ENCODE results near the gene EAF1. TPM values are rescaled to one million over a fixed set of nuclear protein-coding genes. Genes with fewer than 3 reads are reported as not detected.

EAF1 gene
- total and polyA plus RNA-seq, 4 experiments from 2014 or later = 8.9 to 19.7 (median 16.3) TPM

GRCh38 chr3:15450438-15451215, 23.2 kb downstream of the EAF1 start:
- H3K4me3 Mint-ChIP-seq = no peak overlapping the region
- Histone ChIP-seq H3K36me3 (ENCODE audit: insufficient read depth, low read length) (no peaks in the 10 kb centered on the region), H3K27ac (ENCODE audit: low read depth, low read length) (no peak overlapping the region), H3K9me3 (ENCODE audit: control insufficient read depth in 1 of 2, low read length in 2 of 2) (no peaks in the 10 kb centered on the region), H3K27me3 (ENCODE audit: insufficient read depth, low read length) (no peaks in the 10 kb centered on the region), H3K4me3 (ENCODE audit: low read length in 2 of 2) (no peak overlapping the region), H3K4me1 (ENCODE audit: insufficient read depth, low read length) (no peaks in the 10 kb centered on the region)
- peaks cover 7 to 20% of the 10 kb centered on the region in 2 donors for H3K36me3 Mint-ChIP-seq
- POLR2A ChIA-PET (ENCODE audit: partially characterized antibody) = no interaction called here
- intact Hi-C loops (cut with micrococcal nuclease) = no loop called here
- H3K4me1 Mint-ChIP-seq = no peaks in the 10 kb centered on the region
- peak overlapping the region in 2 of 7 donors; percentile 24 to 70 for H3K27ac Mint-ChIP-seq
- CTCF ChIA-PET (ENCODE audit: partially characterized antibody) = interaction anchor here (1.5 kb wide), 1 partner anchor 106 kb away, joined by 3 read pairs; no protein-coding TSS in a partner anchor
- no peak for DNase-seq
- H3K27me3 Mint-ChIP-seq = no peaks in the 10 kb centered on the region
- no peaks in the 10 kb centered on the region for H3K9me3 Mint-ChIP-seq

- Histone ChIP-seq H3K4me1 (ENCODE audit: insufficient read depth, low read length) (no peaks in the 10 kb centered on the region), H3K4me3 (ENCODE audit: low read length in 2 of 2) (no peak overlapping the region), H3K27me3 (ENCODE audit: insufficient read depth, low read length) (no peaks in the 10 kb centered on the region), H3K9me3 (ENCODE audit: control insufficient read depth in 1 of 2, low read length in 2 of 2) (no peaks in the 10 kb centered on the region), H3K27ac (ENCODE audit: low read depth, low read length) (no peak overlapping the region), H3K36me3 (ENCODE audit: insufficient read depth, low read length) (no peaks in the 10 kb centered on the region)
- no peaks in the 10 kb centered on the region for H3K27me3 Mint-ChIP-seq
- peaks cover 7 to 19% of the 10 kb centered on the region in 2 donors for H3K36me3 Mint-ChIP-seq
- H3K27ac Mint-ChIP-seq = peak overlapping the region in 2 of 7 donors; percentile 70 to 77
- H3K4me3 Mint-ChIP-seq = no peak overlapping the region
- CTCF ChIA-PET (ENCODE audit: partially characterized antibody) = no interaction called here
- H3K4me1 Mint-ChIP-seq = no peaks in the 10 kb centered on the region
- POLR2A ChIA-PET (ENCODE audit: partially characterized antibody) = no interaction called here
- DNase-seq = no peak
- intact Hi-C loops (cut with micrococcal nuclease) = no loop called here
- H3K9me3 Mint-ChIP-seq = no peaks in the 10 kb centered on the region
Observed at GRCh38 chr3:15451216-15452113, 24.1 kb downstream of the EAF1 start.

DNA sequence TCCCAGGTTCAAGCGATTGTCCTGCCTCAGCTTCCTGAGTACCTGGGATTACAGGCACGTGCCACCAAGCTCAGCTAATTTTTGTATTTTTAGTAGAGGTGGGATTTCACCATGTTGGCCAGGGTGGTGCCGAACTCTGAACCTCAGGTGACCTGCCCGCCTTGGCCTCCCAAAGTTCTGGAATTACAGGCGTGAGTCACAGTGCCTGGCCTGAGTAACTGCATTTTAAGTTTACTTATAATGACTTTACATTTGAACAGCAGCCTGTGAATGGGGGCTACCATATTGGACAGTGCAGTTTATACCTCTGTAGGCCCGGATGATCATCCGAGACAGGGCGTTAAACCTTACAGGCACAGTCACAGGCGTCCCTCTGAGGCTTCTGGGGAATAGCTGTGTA, 24.8 kb downstream of the EAF1 start:
- ChIA-PET CTCF (ENCODE audit: partially characterized antibody) (no interaction called here), POLR2A (ENCODE audit: partially characterized antibody) (no interaction called here)
- H3K27me3 Mint-ChIP-seq = no peaks in the 10 kb centered on the region
- DNase-seq = no peak
- Histone ChIP-seq H3K9me3 (ENCODE audit: control insufficient read depth in 1 of 2, low read length in 2 of 2) (no peaks in the 10 kb centered on the region), H3K4me3 (ENCODE audit: low read length in 2 of 2) (no peak overlapping the region), H3K27ac (ENCODE audit: low read depth, low read length) (no peak overlapping the region), H3K36me3 (ENCODE audit: insufficient read depth, low read length) (no peaks in the 10 kb centered on the region), H3K4me1 (ENCODE audit: insufficient read depth, low read length) (no peaks in the 10 kb centered on the region), H3K27me3 (ENCODE audit: insufficient read depth, low read length) (no peaks in the 10 kb centered on the region)
- no peak overlapping the region for H3K4me3 Mint-ChIP-seq
- H3K9me3 Mint-ChIP-seq = no peaks in the 10 kb centered on the region
- H3K36me3 Mint-ChIP-seq = peaks cover 8 to 16% of the 10 kb centered on the region in 2 donors
- H3K4me1 Mint-ChIP-seq = no peaks in the 10 kb centered on the region
- intact Hi-C loops (cut with micrococcal nuclease) = no loop called here
- no peak overlapping the region for H3K27ac Mint-ChIP-seq

DNA sequence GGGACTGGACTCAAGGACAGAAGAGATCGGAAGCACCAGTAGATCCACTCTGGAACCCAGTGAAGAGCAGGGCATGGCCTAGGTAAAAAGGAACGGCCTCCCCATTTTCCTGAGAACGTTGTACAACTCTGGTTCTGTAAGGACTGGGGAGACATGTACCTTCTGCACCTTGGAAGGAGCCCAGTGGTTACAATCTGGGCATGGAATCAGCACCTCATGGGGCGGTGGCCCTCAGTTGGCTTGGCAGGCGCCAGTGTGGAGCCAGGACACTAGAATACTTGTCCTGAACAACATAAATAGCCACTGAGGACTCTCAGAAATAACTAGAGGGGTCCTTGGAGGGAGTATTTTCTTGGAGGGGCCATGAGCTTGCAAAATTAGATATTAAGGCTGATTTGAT, 25.6 kb downstream of the EAF1 start:
- H3K36me3 ChIP-seq (ENCODE audit: insufficient read depth, low read length) = no peaks in the 10 kb centered on the region
- intact Hi-C loops (cut with micrococcal nuclease) = no loop called here

DNA sequence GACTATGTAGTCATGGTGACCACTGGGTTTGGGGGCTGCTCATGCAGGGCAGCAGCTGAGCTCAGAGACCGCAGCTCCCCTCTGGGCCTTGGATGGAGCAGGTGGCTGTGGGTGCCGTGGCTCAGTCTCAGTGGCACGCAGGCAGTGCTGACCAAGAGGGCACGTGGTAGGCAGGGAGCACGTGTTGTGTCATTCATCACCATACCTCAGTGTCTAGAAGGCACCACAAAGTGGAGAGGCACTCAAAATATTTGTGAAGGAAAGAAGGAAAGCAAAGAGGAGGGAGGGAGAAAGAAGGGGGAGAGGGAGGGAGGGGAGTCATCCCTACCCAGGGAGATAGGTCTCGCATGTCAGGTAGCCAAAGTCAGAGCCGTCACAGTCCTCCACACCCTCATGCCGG, 26.1 kb downstream of the EAF1 start:
- H3K4me1 ChIP-seq (ENCODE audit: insufficient read depth, low read length) = no peaks in the 10 kb centered on the region
- no peak overlapping the region for H3K4me3 Mint-ChIP-seq
- H3K9me3 ChIP-seq (ENCODE audit: control insufficient read depth in 1 of 2, low read length in 2 of 2) = no peaks in the 10 kb centered on the region
- peaks cover 15 to 16% of the 10 kb centered on the region in 2 donors for H3K36me3 Mint-ChIP-seq
- no peaks in the 10 kb centered on the region for H3K27me3 ChIP-seq (ENCODE audit: insufficient read depth, low read length)
- H3K27me3 Mint-ChIP-seq = no peaks in the 10 kb centered on the region
- ChIA-PET CTCF (ENCODE audit: partially characterized antibody) (no interaction called here), POLR2A (ENCODE audit: partially characterized antibody) (no interaction called here)
- H3K4me1 Mint-ChIP-seq = no peaks in the 10 kb centered on the region
- intact Hi-C loops (cut with micrococcal nuclease) = no loop called here
- H3K4me3 ChIP-seq (ENCODE audit: low read length in 2 of 2) = no peak overlapping the region
- no peak overlapping the region for H3K27ac ChIP-seq (ENCODE audit: low read depth, low read length)
- no peaks in the 10 kb centered on the region for H3K36me3 ChIP-seq (ENCODE audit: insufficient read depth, low read length)
- no peak for DNase-seq
- H3K27ac Mint-ChIP-seq = peak overlapping the region in 2 of 7 donors; percentile 47 to 52
- no peaks in the 10 kb centered on the region for H3K9me3 Mint-ChIP-seq

More for the DNA sequence above, 25.6 kb downstream of the EAF1 start:
- Histone ChIP-seq H3K27ac (ENCODE audit: low read depth, low read length) (no peak overlapping the region), H3K27me3 (ENCODE audit: insufficient read depth, low read length) (no peaks in the 10 kb centered on the region), H3K4me1 (ENCODE audit: insufficient read depth, low read length) (no peaks in the 10 kb centered on the region), H3K9me3 (ENCODE audit: control insufficient read depth in 1 of 2, low read length in 2 of 2) (no peaks in the 10 kb centered on the region), H3K4me3 (ENCODE audit: low read length in 2 of 2) (no peak overlapping the region)
- Mint-ChIP-seq H3K36me3 (peaks cover 10 to 16% of the 10 kb centered on the region in 2 donors), H3K9me3 (no peaks in the 10 kb centered on the region), H3K27me3 (no peaks in the 10 kb centered on the region), H3K27ac (no peak overlapping the region), H3K4me3 (no peak overlapping the region), H3K4me1 (no peaks in the 10 kb centered on the region)
- no peak for DNase-seq
- ChIA-PET CTCF (ENCODE audit: partially characterized antibody) (no interaction called here), POLR2A (ENCODE audit: partially characterized antibody) (no interaction called here)

GRCh38 chr3:15453991-15454625, 26.7 kb downstream of the EAF1 start:
- H3K4me1 Mint-ChIP-seq = no peaks in the 10 kb centered on the region
- ChIA-PET POLR2A (ENCODE audit: partially characterized antibody) (no interaction called here), CTCF (ENCODE audit: partially characterized antibody) (no interaction called here)
- DNase-seq = no peak
- intact Hi-C loops (cut with micrococcal nuclease) = no loop called here
- H3K4me1 ChIP-seq (ENCODE audit: insufficient read depth, low read length) = no peaks in the 10 kb centered on the region
- H3K27ac Mint-ChIP-seq = peak overlapping the region in 1 of 7 donors; percentile 75
- H3K4me3 ChIP-seq (ENCODE audit: low read length in 2 of 2) = no peak overlapping the region
- no peak overlapping the region for H3K27ac ChIP-seq (ENCODE audit: low read depth, low read length)
- H3K27me3 ChIP-seq (ENCODE audit: insufficient read depth, low read length) = no peaks in the 10 kb centered on the region
- no peaks in the 10 kb centered on the region for H3K27me3 Mint-ChIP-seq
- no peak overlapping the region for H3K4me3 Mint-ChIP-seq
- H3K9me3 Mint-ChIP-seq = no peaks in the 10 kb centered on the region
- H3K9me3 ChIP-seq (ENCODE audit: control insufficient read depth in 1 of 2, low read length in 2 of 2) = no peaks in the 10 kb centered on the region
- no peaks in the 10 kb centered on the region for H3K36me3 ChIP-seq (ENCODE audit: insufficient read depth, low read length)
- peaks cover 13 to 15% of the 10 kb centered on the region in 2 donors for H3K36me3 Mint-ChIP-seq

DNA sequence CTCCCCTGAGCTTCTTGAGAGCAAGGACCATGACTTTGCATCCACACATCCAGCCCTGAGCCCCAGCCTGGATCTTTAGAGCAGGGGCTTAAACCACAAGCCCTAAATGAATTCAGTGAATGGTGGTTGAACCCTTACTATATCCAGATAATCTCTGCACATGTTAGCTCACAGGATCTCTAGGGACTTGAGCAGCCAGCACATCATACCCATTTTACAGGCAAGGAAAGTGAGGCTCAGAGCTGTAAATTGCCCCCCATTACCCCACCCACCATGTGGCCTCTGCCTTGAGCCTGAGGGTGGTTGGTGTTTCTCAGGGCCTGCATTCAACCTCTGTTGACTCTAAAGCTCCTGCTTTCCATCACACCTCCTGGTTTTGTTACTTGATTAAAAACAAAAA, 27.6 kb downstream of the EAF1 start:
- H3K9me3 ChIP-seq (ENCODE audit: control insufficient read depth in 1 of 2, low read length in 2 of 2) = no peaks in the 10 kb centered on the region
- H3K36me3 ChIP-seq (ENCODE audit: insufficient read depth, low read length) = no peaks in the 10 kb centered on the region
- H3K4me1 ChIP-seq (ENCODE audit: insufficient read depth, low read length) = no peaks in the 10 kb centered on the region
- H3K4me1 Mint-ChIP-seq = peaks cover 0 to 3% (median 2%) of the 10 kb centered on the region in 4 donors
- H3K36me3 Mint-ChIP-seq = peaks cover 12 to 15% of the 10 kb centered on the region in 2 donors
- H3K4me3 ChIP-seq (ENCODE audit: low read length in 2 of 2) = no peak overlapping the region
- H3K9me3 Mint-ChIP-seq = no peaks in the 10 kb centered on the region
- ChIA-PET POLR2A (ENCODE audit: partially characterized antibody) (no interaction called here), CTCF (ENCODE audit: partially characterized antibody) (no interaction called here)
- H3K27me3 ChIP-seq (ENCODE audit: insufficient read depth, low read length) = no peaks in the 10 kb centered on the region
- peak overlapping the region in 2 of 7 donors; percentile 17 to 70 for H3K27ac Mint-ChIP-seq
- no peak overlapping the region for H3K27ac ChIP-seq (ENCODE audit: low read depth, low read length)
- intact Hi-C loops (cut with micrococcal nuclease) = no loop called here
- H3K4me3 Mint-ChIP-seq = no peak overlapping the region
- no peaks in the 10 kb centered on the region for H3K27me3 Mint-ChIP-seq
- no peak for DNase-seq
